NCI-H2107 treated with DMSO at 0.1 percent for 48 hours (cell line): ENCODE measurements around the gene TMEM123.
A peak's percentile ranks its signal among the peaks of the same experiment; 100 is the strongest.

Source experiments
- DNase-seq: peaks from one replicate; lab custom pipeline; 2025; ENCODE audit not compliant: unreplicated experiment; lab: John Stamatoyannopoulos, UW

Gene TMEM123

GRCh38 chr11:102367364-102367763 lies 85.2 kb downstream of the TMEM123 start:
- DNase-seq, result peak; percentile 2

- DNase-seq, result no peak
Measured at GRCh38 chr11:102364991-102365390, 87.6 kb downstream of the TMEM123 start.

- no peak for DNase-seq
Measured at GRCh38 chr11:102361086-102362031, 91.2 kb downstream of the TMEM123 start.

- DNase-seq, result no peak
Measured at GRCh38 chr11:102360681-102361080, 91.9 kb downstream of the TMEM123 start.

GRCh38 chr11:102359372-102359771 lies 93.2 kb downstream of the TMEM123 start:
- DNase-seq, result no peak

- no peak for DNase-seq
Measured at GRCh38 chr11:102357116-102357515, 95.4 kb downstream of the TMEM123 start.

GRCh38 chr11:102347462-102348370 lies 104.8 kb downstream of the TMEM123 start:
- DNase-seq, result peak; percentile 17

- DNase-seq, result peak; percentile 50
Measured at GRCh38 chr11:102346748-102347461, 105.7 kb downstream of the TMEM123 start, which contains the start of gene BIRC2. Gene BIRC2, plus strand, starts transcription at chr11:102347214. Its CDS starts 2,641 bp downstream, at chr11:102349855.

GRCh38 chr11:102346456-102346747 lies 106.2 kb downstream of the TMEM123 start:
- no peak for DNase-seq
